GM18858 (cell line): ENCODE measurements around the gene TLCD3B.
"Not testable (repeated sequence)": the region's sequence is repeated elsewhere in the genome, so short reads cannot be mapped to it uniquely, and the experiment has no call there.

Experiments used
- ATAC-seq: cut with Tn5 transposase; IDR thresholded peaks from one replicate; pipeline ENCODE4 v1.9.1; 2021; ENCODE audit not compliant: unreplicated experiment

TLCD3B gene

GRCh38 chr16:30026449-30026848 is 4.6 kb downstream of the TLCD3B start:
- ATAC-seq = no peak

GRCh38 chr16:30025574-30025973 is 5.5 kb downstream of the TLCD3B start:
- no peak for ATAC-seq

GRCh38 chr16:30025156-30025555 is 5.9 kb downstream of the TLCD3B start:
- ATAC-seq = no peak

GRCh38 chr16:30024451-30024850 is 6.6 kb downstream of the TLCD3B start:
- ATAC-seq = no peak

GRCh38 chr16:30023586-30023985 is 7.5 kb downstream of the TLCD3B start:
- no peak for ATAC-seq

GRCh38 chr16:30022887-30023286 is 8.2 kb downstream of the TLCD3B start, which contains the start of gene C16orf92:
TSS of gene C16orf92 (plus strand) at chr16:30023198. CDS start at chr16:30023341, 143 bp downstream.
- no peak for ATAC-seq

GRCh38 chr16:30018731-30019158 is 12.3 kb downstream of the TLCD3B start:
- ATAC-seq = no peak

GRCh38 chr16:30017937-30018336 is 13.1 kb downstream of the TLCD3B start:
- not testable (repeated sequence) for ATAC-seq

GRCh38 chr16:30017277-30017656 is 13.8 kb downstream of the TLCD3B start:
- ATAC-seq = no peak

- ATAC-seq = no peak
Observed at GRCh38 chr16:30016555-30017276, 14.4 kb downstream of the TLCD3B start.

- not testable (repeated sequence) for ATAC-seq
Observed at GRCh38 chr16:30015450-30015849, 15.6 kb downstream of the TLCD3B start.

GRCh38 chr16:30012598-30012997 is 18.5 kb downstream of the TLCD3B start:
- not testable (repeated sequence) for ATAC-seq

GRCh38 chr16:30011714-30012504 is 19.2 kb downstream of the TLCD3B start:
- no peak for ATAC-seq

GRCh38 chr16:30010844-30011713 is 20.0 kb downstream of the TLCD3B start, which contains the start of gene DOC2A:
TSS of gene DOC2A (minus strand) at chr16:30011027. CDS start at chr16:30010222, 805 bp downstream.
- no peak for ATAC-seq

- ATAC-seq = no peak
Observed at GRCh38 chr16:30009990-30010843, 20.9 kb downstream of the TLCD3B start.

- ATAC-seq = no peak
Observed at GRCh38 chr16:30009085-30009862, 21.8 kb downstream of the TLCD3B start.

- ATAC-seq = no peak
Observed at GRCh38 chr16:30007378-30007895, 23.6 kb downstream of the TLCD3B start.

- no peak for ATAC-seq
Observed at GRCh38 chr16:30006659-30007377, 24.3 kb downstream of the TLCD3B start.

GRCh38 chr16:30006095-30006473 is 25.0 kb downstream of the TLCD3B start:
- no peak for ATAC-seq
